Measurements from ENCODE around the gene TMEM256.

TMEM256 gene

DNA sequence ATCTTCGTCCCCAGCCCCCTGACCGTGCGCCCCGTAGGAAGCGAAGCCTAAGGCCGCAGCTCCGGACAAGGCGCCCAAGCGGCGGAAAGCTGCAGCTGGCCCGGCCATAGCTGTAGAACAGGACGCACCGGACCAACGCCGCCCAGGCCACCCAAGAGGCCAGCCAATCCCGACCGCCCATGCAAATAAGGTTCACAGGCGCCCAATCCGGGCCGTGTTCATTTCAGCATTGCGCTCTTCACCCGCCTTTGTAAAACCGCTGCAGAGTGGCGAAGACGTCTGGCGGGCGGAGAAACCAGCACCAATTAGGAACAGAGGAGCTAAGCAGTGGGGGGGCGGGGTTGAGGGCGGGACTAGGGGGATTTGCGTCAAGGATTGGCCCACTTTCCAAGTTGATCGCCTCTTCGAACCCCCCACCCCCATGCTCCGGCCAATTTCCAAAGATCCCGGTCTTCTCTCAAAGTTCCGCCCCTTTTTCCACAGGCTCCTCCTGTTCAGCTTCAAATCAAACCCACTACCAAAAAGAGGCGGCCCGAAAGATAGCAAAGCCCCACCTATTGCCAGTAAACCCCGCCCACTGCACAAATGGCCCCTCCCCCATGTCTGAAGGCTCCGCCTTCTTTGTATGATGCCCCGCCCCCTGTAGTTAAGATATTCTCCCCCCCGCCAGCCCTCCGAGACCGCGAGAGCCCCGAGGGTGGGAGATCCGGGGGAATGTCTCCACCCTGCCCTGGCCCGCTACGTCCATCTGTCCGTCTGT lies at the start of gene TMEM256:
Gene TMEM256, minus strand, starts transcription at position 121 of the 760 bp plus-strand sequence. Its CDS starts 13 bp downstream, at position 108.
- peak; percentile 91 to 92 for DNase-seq (ENCODE audit: low read depth in 2 of 2)

DNA sequence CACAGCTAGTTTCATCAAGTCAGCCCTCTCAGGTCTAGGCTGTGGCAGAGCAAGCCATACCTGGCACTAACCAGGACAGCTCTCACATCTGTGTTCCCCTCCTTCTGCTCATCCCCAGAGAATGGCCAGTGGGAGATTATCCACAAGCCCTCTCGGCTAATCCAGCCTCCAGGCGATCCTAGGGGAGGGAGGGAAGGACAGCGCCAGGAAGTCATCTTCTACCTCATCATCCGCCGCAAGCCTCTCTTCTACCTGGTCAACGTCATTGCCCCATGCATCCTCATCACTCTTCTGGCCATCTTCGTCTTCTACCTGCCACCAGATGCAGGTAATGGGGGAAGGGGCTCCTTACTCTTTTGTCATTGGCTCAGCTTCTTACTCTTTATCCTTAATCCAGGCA lies 44.6 kb upstream of the TMEM256 start:
- DNase-seq (ENCODE audit: low read depth in 2 of 2), result no peak

DNA sequence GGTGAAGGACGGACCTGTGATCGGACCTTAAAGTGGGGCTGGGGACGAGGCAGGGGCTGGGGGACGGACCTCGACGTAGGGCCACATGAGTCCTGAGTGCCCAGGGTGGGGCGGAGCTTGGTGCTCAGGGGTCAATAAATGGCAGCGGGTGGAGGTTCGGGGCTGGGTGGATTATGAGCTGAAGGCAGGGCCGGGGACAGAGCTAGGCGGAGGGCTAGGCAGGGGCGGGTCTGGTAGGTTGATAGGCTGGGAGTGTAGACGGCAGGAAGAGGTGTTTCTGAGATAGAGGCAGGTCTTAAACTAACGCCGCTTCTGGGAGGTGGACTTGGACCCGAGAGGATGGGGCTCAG lies 41.7 kb upstream of the TMEM256 start:
- no peak for DNase-seq (ENCODE audit: low read depth in 2 of 2)

DNA sequence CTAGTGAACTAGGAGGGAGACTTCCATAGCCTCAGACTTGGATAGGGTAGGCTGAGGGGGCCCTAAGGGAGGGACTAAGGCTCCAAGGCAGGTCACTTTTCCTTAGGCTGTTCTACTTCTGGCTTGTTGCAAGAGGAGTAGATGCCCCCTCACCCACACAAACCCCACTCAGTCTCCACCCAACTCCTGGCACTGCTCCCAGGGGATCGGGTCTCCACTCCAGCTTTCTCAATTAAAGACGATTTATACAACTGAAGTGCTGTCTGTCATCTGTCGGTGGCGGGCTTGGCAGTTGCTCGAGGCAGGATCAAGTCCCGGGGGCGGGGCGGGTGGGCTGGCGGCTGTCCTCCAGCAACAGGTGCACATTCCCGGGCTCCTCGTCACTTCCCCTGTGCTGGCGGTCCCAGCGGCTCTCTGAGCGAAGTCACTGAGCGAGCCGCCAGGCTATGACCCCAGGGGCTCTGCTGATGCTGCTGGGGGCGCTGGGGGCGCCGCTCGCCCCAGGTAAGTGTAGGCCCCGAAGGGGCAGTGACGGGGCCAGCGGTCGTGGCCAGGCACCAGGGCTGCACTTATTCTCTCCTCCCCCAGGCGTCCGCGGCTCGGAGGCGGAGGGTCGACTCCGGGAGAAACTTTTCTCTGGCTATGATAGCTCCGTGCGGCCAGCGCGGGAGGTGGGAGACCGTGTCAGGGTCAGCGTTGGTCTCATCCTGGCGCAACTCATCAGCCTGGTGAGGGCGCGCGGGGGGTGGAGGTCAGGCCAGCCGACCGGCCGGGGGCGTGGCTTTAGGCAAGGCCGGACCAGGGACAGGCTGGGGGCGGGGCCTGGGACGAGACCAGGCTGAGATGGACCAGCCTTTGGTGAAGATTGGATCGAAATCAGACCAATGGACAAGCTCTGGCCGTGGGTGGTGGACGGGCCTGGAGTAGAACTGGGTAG lies 41.1 kb upstream of the TMEM256 start, which contains the start of gene CHRNB1:
Gene CHRNB1, plus strand, starts transcription at position 380 of the 937 bp plus-strand sequence. Its CDS starts 67 bp downstream, at position 447.
- no peak for DNase-seq (ENCODE audit: low read depth in 2 of 2)

- no peak for DNase-seq (ENCODE audit: low read depth in 2 of 2)
Observed at GRCh38 chr17:7443499-7444485, 39.9 kb upstream of the TMEM256 start.

DNA sequence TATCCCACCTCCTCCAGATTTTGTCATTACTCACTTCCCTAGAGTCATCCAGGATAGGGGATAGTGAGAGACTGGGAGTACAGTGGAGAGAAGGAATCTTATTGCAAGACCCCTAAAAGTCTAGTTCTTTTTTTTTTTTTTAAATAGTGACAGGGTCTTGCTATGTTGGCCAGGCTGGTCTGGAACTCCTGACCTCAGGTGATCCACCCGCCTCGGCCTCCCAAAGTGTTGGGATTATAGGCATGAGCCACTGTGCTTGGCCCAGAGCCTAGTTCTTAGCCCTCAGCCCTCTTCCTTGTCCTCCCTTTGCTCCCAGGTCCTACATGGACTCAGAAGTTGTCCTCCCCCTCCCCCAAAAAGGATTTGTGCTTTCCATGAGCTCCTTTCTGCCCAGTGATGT lies 38.2 kb upstream of the TMEM256 start:
- DNase-seq (ENCODE audit: low read depth in 2 of 2), result no peak

DNA sequence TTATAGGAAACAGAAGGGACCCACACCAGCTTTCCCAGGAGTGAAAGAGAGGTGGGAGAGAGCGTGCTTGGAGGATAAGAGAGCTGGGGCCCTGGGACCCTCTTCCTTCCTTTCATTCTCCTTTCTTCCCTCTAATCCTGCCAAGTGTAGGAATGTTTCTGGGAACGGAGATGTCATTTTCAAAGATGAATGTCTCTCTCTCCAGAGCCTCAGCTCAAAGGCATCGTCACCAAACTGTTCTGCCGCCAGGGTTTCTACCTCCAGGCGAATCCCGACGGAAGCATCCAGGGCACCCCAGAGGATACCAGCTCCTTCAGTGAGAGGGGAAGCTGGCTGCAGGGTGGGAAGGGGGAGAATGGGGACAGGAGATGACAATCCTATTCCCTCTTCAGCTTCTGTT lies 37.4 kb upstream of the TMEM256 start:
- no peak for DNase-seq (ENCODE audit: low read depth in 2 of 2)

- DNase-seq (ENCODE audit: low read depth in 2 of 2), result no peak
Observed at GRCh38 chr17:7440834-7441195, 36.9 kb upstream of the TMEM256 start.

- DNase-seq (ENCODE audit: low read depth in 2 of 2), result no peak
Observed at GRCh38 chr17:7440113-7440833, 36.4 kb upstream of the TMEM256 start.

DNA sequence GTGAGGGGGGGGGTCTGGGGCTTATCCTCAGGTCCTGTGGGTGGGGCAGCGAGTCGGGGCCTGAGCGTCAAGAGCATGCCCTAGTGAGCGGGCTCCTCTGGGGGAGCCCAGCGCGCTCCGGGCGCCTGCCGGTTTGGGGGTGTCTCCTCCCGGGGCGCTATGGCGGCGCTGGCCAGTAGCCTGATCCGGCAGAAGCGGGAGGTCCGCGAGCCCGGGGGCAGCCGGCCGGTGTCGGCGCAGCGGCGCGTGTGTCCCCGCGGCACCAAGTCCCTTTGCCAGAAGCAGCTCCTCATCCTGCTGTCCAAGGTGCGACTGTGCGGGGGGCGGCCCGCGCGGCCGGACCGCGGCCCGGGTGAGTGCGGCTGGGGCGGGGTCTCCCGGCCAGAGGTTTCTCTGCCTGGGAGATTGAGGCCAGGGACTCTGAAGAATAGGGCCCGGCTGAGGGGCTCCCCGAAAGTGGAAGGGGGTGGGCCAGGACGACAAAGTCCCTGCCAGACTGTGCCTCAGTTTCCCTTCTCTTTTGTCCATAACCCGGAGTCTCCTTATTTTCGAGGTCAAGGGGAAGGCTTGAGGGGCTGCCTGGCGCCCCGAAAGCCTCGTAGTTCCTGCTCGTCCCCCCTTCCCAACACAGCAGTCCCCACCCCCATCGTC lies 35.7 kb upstream of the TMEM256 start, which contains the start of gene FGF11:
Gene FGF11, plus strand, starts transcription at position 51 of the 651 bp plus-strand sequence. Its CDS starts 109 bp downstream, at position 160.
- no peak for DNase-seq (ENCODE audit: low read depth in 2 of 2)

DNA sequence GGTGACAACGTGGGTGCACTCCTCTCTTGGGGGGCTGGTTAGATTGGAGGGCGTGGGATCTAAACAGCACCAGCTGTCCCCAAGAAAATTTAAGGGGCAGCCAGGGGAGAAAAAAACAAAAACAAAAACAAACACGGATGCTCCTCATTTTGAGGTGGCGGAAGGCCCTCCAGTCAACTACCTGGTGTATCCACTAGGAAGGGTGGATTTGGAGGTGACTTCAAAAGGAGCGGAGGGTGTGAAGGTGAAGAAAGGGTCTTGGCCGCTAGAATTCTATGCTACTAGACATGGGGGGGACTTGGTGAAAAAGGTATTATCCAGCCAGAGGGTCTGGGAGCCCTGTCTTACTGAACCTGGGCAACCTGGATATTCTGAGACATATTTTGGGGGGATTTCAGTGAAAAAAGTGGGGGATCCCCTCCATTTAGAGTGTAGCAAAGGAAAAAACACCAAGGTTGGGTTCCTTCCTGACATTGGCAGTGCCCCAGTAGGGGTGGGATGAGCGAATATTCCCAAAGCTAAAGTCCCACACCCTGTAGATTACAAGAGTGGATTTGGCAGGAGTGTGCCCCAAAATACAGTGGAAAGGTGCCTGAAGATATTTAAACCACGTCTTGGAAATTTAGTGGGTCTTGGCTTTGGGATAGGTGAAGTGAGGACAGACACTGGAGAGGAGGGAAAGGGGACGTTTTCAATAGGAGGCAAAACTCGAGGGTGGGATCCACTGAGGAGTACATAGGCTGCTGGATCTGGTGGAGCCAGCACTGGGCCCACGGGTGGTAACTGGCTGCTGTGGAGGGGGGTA lies 35.0 kb upstream of the TMEM256 start:
- DNase-seq (ENCODE audit: low read depth in 2 of 2), result no peak

DNA sequence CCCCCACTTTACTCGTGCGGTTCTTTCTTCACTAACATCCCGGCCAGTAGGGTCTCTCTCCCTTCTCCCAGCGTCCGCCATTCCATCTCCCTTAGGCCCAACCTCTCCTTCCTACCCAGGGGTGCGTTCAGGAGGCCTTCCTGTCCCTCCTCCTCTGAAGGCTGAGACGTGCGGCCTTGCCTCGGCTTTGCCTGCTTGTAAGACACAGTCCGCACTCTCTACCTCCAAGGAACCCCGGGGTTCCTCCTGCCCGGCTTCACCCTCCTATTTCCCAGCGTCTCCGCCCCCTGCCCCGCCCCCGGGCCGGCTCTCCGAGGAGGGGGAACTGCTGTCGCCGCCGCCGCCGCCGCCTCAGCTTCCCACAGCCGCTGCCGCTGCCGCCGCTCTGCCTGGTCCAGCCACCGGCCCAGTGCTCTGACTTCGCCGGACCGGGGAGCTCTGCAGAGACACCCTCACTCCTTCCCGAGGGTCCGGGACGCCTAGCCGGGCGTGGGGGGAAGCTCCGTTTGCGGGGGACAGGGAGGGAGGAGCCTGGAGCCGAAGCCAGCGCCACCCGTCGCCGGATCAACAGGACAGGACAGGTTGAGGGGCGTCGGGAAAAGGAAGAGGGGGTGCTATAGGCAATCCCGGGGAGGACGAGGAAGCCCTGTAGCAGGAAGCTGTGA lies 34.2 kb upstream of the TMEM256 start:
- DNase-seq (ENCODE audit: low read depth in 2 of 2), result peak; percentile 49 to 69

DNA sequence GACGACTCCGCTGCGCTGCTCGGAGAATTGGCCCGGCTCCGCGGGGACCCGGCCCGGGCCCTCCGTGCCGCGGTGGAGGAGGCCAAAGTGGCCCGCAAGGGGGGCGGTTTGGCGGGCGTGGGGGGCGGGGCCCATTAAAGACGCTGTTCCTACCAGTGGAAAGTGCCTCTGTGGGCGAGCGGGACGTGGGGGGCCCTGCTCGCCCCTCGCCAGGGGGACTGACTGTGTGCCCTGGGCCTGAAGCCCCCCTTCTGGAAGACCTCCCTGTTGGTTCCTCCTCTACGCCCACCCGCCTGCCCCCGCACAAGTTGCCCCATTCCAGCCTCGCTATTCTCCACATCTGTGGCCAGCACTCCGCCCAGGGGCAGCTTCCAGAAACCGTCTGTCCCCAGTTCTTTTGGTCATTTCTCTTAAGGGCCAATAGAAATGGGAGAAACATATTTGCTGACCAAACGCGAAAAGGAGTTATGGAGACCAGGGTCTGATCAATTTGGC lies 33.5 kb upstream of the TMEM256 start:
- no peak for DNase-seq (ENCODE audit: low read depth in 2 of 2)

- peak; percentile 71 to 77 for DNase-seq (ENCODE audit: low read depth in 2 of 2)
Observed at GRCh38 chr17:7436556-7437368, 32.9 kb upstream of the TMEM256 start.

DNA sequence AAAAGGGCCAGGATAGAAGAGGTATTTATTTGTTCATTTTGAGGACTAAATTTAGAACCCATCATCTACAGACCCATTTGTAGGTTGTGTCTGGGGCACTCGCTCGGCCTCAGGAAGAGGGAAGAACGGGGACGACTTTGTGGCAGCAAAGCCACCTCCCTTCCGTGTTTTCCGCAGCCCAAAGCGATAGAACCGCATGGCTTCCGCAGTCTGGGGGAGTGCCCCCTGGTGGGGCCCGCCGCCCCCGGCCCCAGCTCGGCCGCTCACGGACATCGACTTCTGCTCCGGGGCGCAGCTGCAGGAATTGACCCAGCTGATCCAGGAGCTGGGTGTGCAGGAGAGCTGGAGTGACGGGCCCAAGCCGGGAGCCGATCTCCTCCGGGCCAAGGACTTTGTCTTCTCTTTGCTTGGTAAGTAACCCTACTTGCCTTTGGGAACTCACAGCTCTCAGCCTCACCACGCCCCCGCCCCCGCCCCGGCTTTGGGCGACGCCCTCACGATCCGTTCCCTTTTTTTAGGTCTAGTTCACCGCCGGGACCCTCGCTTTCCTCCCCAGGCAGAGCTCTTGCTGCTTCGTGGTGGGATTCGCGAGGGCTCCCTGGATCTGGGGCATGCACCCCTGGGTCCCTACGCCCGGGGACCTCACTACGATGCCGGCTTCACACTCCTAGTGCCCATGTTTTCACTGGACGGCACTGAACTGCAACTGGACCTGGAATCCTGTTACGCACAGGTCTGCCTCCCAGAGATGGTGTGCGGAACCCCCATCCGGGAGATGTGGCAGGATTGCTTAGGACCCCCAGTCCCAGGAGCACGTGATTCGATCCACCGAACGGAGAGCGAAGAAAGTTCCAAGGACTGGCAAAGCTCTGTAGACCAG lies 32.0 kb upstream of the TMEM256 start:
- DNase-seq (ENCODE audit: low read depth in 2 of 2), result peak; percentile 38 to 45

GRCh38 chr17:7432296-7432695 lies 28.4 kb upstream of the TMEM256 start:
- DNase-seq (ENCODE audit: low read depth in 2 of 2), result no peak

DNA sequence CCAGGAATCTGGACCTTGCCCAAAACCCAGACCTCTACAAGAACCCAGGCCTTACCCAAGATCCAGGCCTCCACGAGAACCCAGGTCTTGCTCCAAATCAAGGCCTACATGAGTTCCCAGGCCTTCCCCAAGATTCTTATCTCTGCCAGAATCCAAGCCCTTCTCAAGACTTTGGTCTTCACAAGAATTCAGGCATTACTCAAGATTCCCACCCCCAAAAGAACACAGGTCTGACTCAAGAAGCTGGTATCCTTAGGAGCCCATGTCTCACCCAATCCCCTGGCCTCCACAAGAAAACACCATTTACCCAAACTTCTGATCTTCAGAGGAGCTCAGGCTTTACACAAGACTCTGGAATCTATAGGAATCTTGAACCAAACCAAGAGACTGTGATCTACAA lies 27.3 kb upstream of the TMEM256 start:
- DNase-seq (ENCODE audit: low read depth in 2 of 2), result no peak
